ENCODE data around the gene STK32C.
"Not testable (repeated sequence)": the region's sequence is repeated elsewhere in the genome, so short reads cannot be mapped to it uniquely, and the experiment has no call there.

- TF ChIP-seq CTCF (IDR thresholded peaks at IDR 0.05); POLR2AphosphoS5 (IDR thresholded peaks at IDR 0.05; ENCODE audit: insufficient read depth in 1 of 2, low read depth in 1 of 2): not testable (repeated sequence)
Measured at GRCh38 chr10:132160834-132161622, 146.7 kb downstream of the STK32C start.
